Right atrium auricular region (tissue), 2 donors: ENCODE data around the gene TEAD2. TPM values are rescaled to one million over a fixed set of nuclear protein-coding genes. Genes with fewer than 3 reads are reported as not detected.
"Not testable (repeated sequence)": the region's sequence is repeated elsewhere in the genome, so short reads cannot be mapped to it uniquely, and the experiment has no call there.

Source experiments
- DNase-seq: peaks from one replicate; pipeline ENCODE4 v3.0.0-alpha.2; 2019; ENCODE audit warnings: low spot score
- H3K27ac ChIP-seq, 2 donors: fragments of 200-600 bp; sonication (generic); 1 replicate in 1 of 2; 2 replicates in 1 of 2; pipeline ENCODE4 v1.5.1; 2016 to 2019
- H3K27me3 ChIP-seq, 2 donors: fragments of 200-600 bp; sonication (generic); one replicate each; pipeline versions ENCODE4 v1.5.1 to v1.6.0; 2017 to 2019
- H3K36me3 ChIP-seq: fragments of 200-600 bp; sonication (generic); one replicate; pipeline ENCODE4 v1.5.1; 2016
- H3K4me1 ChIP-seq, 2 donors: fragments of 200-600 bp; sonication (generic); one replicate each; pipeline versions ENCODE4 v1.5.1 to v1.6.0; 2017 to 2019
- H3K4me3 ChIP-seq, 2 donors: fragments of 200-600 bp; sonication (generic); 1 replicate in 1 of 2; 2 replicates in 1 of 2; pipeline ENCODE4 v1.5.1; 2017 to 2019; ENCODE audit warnings: mild to moderate bottlenecking in 1 of 2, moderate library complexity in 1 of 2
- H3K9me3 ChIP-seq, 2 donors: fragments of 200-600 bp; sonication (generic); one replicate each; pipeline ENCODE4 v1.5.1; 2019
- CTCF ChIP-seq, 2 donors: fragments of 200-600 bp; sonication (generic); IDR thresholded peaks; one replicate each; pipeline ENCODE4 v1.5.1; 2019; ENCODE audit warnings: antibody characterized with exemption in 2 of 2
- total RNA-seq, 2 donors: library from RNA; depleted of rRNA; stranded (reverse); fragments of >200 nt; gene quantifications; one replicate each; pipeline ENCODE4 v1.1.0, GENCODE V29; 2016

The TEAD2 gene
- total RNA-seq, 2 donors from 2014 or later, result 39.8 to 45.3 TPM

GRCh38 chr19:49335071-49335783, 27.0 kb downstream of the TEAD2 start, which contains the start of gene CD37:
CD37 (plus strand) TSS chr19:49335406; CDS start chr19:49335541, 135 bp downstream.
- TF ChIP-seq CTCF (IDR thresholded peaks at IDR 0.05), result no peak
- peaks cover 12% of the 10 kb centered on the region for H3K36me3 ChIP-seq
- H3K4me1 ChIP-seq, result peaks cover 5 to 24% of the 10 kb centered on the region in 2 donors
- no peaks in the 10 kb centered on the region for H3K27me3 ChIP-seq
- peak within 1 kb of the TSS; percentile 12 to 30 for H3K4me3 ChIP-seq
- no peaks in the 10 kb centered on the region for H3K9me3 ChIP-seq
- no peak for DNase-seq
- no peak within 1 kb of the TSS for H3K27ac ChIP-seq

- peaks cover 17% of the 10 kb centered on the region for H3K36me3 ChIP-seq
- H3K27ac ChIP-seq, result no peak overlapping the region
- no peaks in the 10 kb centered on the region for H3K27me3 ChIP-seq
- H3K9me3 ChIP-seq, result no peaks in the 10 kb centered on the region
- H3K4me3 ChIP-seq, result no peak overlapping the region
- no peak for DNase-seq
- H3K4me1 ChIP-seq, result peaks cover under 1 to 12% of the 10 kb centered on the region in 2 donors
- no peak for TF ChIP-seq CTCF (IDR thresholded peaks at IDR 0.05)
Measured at GRCh38 chr19:49333811-49334288, 28.4 kb downstream of the TEAD2 start.

GRCh38 chr19:49333418-49333805, 28.8 kb downstream of the TEAD2 start:
- no peak overlapping the region for H3K4me3 ChIP-seq
- peaks cover 0 to 7% of the 10 kb centered on the region in 2 donors for H3K4me1 ChIP-seq

GRCh38 chr19:49332691-49333417, 29.4 kb downstream of the TEAD2 start:
- DNase-seq, H3K9me3 ChIP-seq, H3K4me1 ChIP-seq, H3K27ac ChIP-seq, H3K27me3 ChIP-seq, H3K4me3 ChIP-seq: not testable (repeated sequence)
- H3K36me3 ChIP-seq, result peaks cover 17% of the 10 kb centered on the region

More at GRCh38 chr19:49333418-49333805, 28.8 kb downstream of the TEAD2 start:
- peaks cover 17% of the 10 kb centered on the region for H3K36me3 ChIP-seq
- H3K9me3 ChIP-seq, result no peaks in the 10 kb centered on the region
- no peaks in the 10 kb centered on the region for H3K27me3 ChIP-seq
- no peak for TF ChIP-seq CTCF (IDR thresholded peaks at IDR 0.05)
- H3K27ac ChIP-seq, result no peak overlapping the region
- no peak for DNase-seq

GRCh38 chr19:49331616-49332055, 30.6 kb downstream of the TEAD2 start:
- Histone ChIP-seq H3K27me3 (no peaks in the 10 kb centered on the region), H3K27ac (no peak overlapping the region), H3K9me3 (no peaks in the 10 kb centered on the region), H3K36me3 (peaks cover 17% of the 10 kb centered on the region), H3K4me1 (no peaks in the 10 kb centered on the region), H3K4me3 (no peak overlapping the region)
- TF ChIP-seq CTCF (IDR thresholded peaks at IDR 0.05), result no peak
- DNase-seq, result no peak

- not testable (repeated sequence) for H3K4me1 ChIP-seq, H3K27me3 ChIP-seq, H3K4me3 ChIP-seq, H3K9me3 ChIP-seq, H3K27ac ChIP-seq, DNase-seq
- peaks cover 17% of the 10 kb centered on the region for H3K36me3 ChIP-seq
Measured at GRCh38 chr19:49331187-49331586, 31.0 kb downstream of the TEAD2 start.
